Caco-2 (cell line): Measurements from ENCODE around the gene MYOZ1. TPM values are rescaled to one million over a fixed set of nuclear protein-coding genes. Genes with fewer than 3 reads are reported as not detected.
"Not testable (repeated sequence)": the region's sequence is repeated elsewhere in the genome, so short reads cannot be mapped to it uniquely, and the experiment has no call there.

Experiments used
- BruUV-seq: library from RNA; stranded (reverse); fragments of 400-500 nt; replicated peaks from 2 replicates; lab custom pipeline; 2021; lab: Mats Ljungman, UMichigan
- CTCF ChIA-PET: fragments of 300-600 bp; sonication (Branson Sonifier 250); formaldehyde crosslinking; loops from one replicate; lab custom pipeline; 2022; ENCODE audit warnings: antibody characterized with exemption; lab: Charles Lee
- POLR2A ChIA-PET: fragments of 300-600 bp; sonication (Branson Sonifier 250); formaldehyde crosslinking; loops from one replicate; lab custom pipeline; 2022; ENCODE audit warnings: antibody characterized with exemption; lab: Charles Lee
- DNase-seq, 2 experiments: peaks; one replicate each; pipeline versions ENCODE4 v3.0.0 to v3.0.0-alpha.2; 2020 to 2022
- H3K27me3 ChIP-seq: replicated peaks from 2 replicates; pipeline ENCODE4 v1.6.0; 2011; ENCODE audit warnings: low read length; ENCODE audit not compliant: control insufficient read depth, insufficient read depth
- H3K36me3 ChIP-seq: 2 replicates; pipeline ENCODE4 v1.5.1; 2011; ENCODE audit warnings: low read length; ENCODE audit not compliant: control insufficient read depth, insufficient read depth
- H3K4me1 ChIP-seq: fragments of 250-450 bp; sonication (Bioruptor Pico); 2 replicates; pipeline ENCODE4 v1.5.1; 2020; ENCODE audit warnings: mild to moderate bottlenecking
- H3K4me3 ChIP-seq: 2 replicates; pipeline ENCODE4 v1.5.1; 2011; ENCODE audit warnings: low read depth, mild to moderate bottlenecking, control low read depth, low read length
- H3K9me3 ChIP-seq: fragments of 250-450 bp; sonication (Bioruptor Pico); 2 replicates; pipeline ENCODE4 v1.5.1; 2020; ENCODE audit warnings: mild to moderate bottlenecking, moderate library complexity
- H3K27ac Mint-ChIP-seq: one replicate; pipeline ENCODE4 v1.8.0; 2022; ENCODE audit warnings: mixed read lengths; ENCODE audit not compliant: unreplicated experiment
- H3K27me3 Mint-ChIP-seq: one replicate; pipeline ENCODE4 v1.8.0; 2022; ENCODE audit warnings: mixed read lengths; ENCODE audit not compliant: insufficient read depth, unreplicated experiment
- H3K36me3 Mint-ChIP-seq: one replicate; pipeline ENCODE4 v1.8.0; 2022; ENCODE audit warnings: mild to moderate bottlenecking, mixed read lengths; ENCODE audit not compliant: insufficient read depth, unreplicated experiment
- H3K4me1 Mint-ChIP-seq: one replicate; pipeline ENCODE4 v1.8.0; 2022; ENCODE audit warnings: low read depth, mixed read lengths; ENCODE audit not compliant: unreplicated experiment
- H3K4me3 Mint-ChIP-seq: one replicate; pipeline ENCODE4 v1.8.0; 2022; ENCODE audit warnings: mild to moderate bottlenecking, moderate library complexity, mixed read lengths; ENCODE audit not compliant: unreplicated experiment
- H3K9me3 Mint-ChIP-seq: one replicate; pipeline ENCODE4 v1.8.0; 2022; ENCODE audit warnings: mixed read lengths; ENCODE audit not compliant: unreplicated experiment
- intact Hi-C: fragments of 100-400 bp; cut with micrococcal nuclease; formaldehyde crosslinking; loops from one replicate; pipeline ENCODE4 v1.10.0; 2022; ENCODE audit not compliant: unreplicated experiment
- total RNA-seq: library from RNA; stranded (reverse); gene quantifications from 2 replicates; pipeline ENCODE4 v1.2.3, GENCODE V29; 2022
- TF ChIP-seq, protein P1 (sequence below), 2 experiments: fragments of 200-600 bp in 1 of 2; IDR thresholded peaks; 1 replicate in 1 of 2; 2 replicates in 1 of 2; pipeline versions ENCODE4 v1.5.1 to v1.8.0; 2011 to 2022; ENCODE audit warnings: antibody characterized with exemption in 1 of 2, control low read depth in 1 of 2, inconsistent platforms in 1 of 2, low read depth in 1 of 2, low read length in 1 of 2, mild to moderate bottlenecking in 1 of 2, moderate library complexity in 1 of 2; ENCODE audit not compliant: insufficient read depth in 1 of 2, severe bottlenecking in 1 of 2, unreplicated experiment in 1 of 2

MYOZ1 gene
- total RNA-seq, 1 experiment from 2014 or later: 0.52 TPM

- Mint-ChIP-seq H3K4me3 (no peak overlapping the region), H3K4me1 (no peaks in the 10 kb centered on the region), H3K27me3 (no peaks in the 10 kb centered on the region), H3K36me3 (peaks cover 11% of the 10 kb centered on the region), H3K27ac (no peak overlapping the region), H3K9me3 (no peaks in the 10 kb centered on the region)
- no TSS peak for BruUV-seq
- H3K36me3 ChIP-seq: no peaks in the 10 kb centered on the region
- H3K27me3 ChIP-seq: no peaks in the 10 kb centered on the region
- H3K4me1 ChIP-seq: peaks cover 5% of the 10 kb centered on the region
- POLR2A ChIA-PET: interaction anchor here (0.6 kb wide), 1 partner anchor 94 kb away, joined by 3 read pairs; no protein-coding TSS in a partner anchor
- DNase-seq: no peak
- TF ChIP-seq, protein P1, sequence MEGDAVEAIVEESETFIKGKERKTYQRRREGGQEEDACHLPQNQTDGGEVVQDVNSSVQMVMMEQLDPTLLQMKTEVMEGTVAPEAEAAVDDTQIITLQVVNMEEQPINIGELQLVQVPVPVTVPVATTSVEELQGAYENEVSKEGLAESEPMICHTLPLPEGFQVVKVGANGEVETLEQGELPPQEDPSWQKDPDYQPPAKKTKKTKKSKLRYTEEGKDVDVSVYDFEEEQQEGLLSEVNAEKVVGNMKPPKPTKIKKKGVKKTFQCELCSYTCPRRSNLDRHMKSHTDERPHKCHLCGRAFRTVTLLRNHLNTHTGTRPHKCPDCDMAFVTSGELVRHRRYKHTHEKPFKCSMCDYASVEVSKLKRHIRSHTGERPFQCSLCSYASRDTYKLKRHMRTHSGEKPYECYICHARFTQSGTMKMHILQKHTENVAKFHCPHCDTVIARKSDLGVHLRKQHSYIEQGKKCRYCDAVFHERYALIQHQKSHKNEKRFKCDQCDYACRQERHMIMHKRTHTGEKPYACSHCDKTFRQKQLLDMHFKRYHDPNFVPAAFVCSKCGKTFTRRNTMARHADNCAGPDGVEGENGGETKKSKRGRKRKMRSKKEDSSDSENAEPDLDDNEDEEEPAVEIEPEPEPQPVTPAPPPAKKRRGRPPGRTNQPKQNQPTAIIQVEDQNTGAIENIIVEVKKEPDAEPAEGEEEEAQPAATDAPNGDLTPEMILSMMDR (IDR thresholded peaks at IDR 0.05; ENCODE audit: insufficient read depth in 1 of 2, low read depth in 1 of 2, low read length in 1 of 2, severe bottlenecking in 1 of 2, unreplicated experiment in 1 of 2): no peak
- intact Hi-C loops: no loop called here
- H3K9me3 ChIP-seq: no peaks in the 10 kb centered on the region
- CTCF ChIA-PET: no interaction called here
- H3K4me3 ChIP-seq: no peak overlapping the region
These were observed 18.2 kb downstream of the MYOZ1 start for GRCh38 chr10:73623056-73623455.

DNA sequence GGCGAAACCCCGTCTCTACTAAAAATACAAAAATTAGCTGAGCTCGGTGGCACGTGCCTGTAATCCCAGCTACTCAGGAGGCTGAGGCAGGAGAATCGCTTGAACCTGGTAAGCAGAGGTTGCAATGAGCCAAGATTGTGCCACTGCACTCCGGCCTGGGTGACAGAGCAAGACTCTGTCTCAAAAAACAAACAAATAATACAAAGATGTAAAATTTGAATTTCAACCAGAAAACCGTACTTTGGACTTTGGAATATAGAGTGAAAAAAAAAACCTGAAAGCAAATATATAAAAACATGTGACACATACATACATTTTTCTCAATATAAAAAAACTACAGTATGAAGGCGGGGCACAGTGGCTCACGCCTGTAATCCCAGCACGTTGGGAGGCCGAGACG lies 20.3 kb downstream of the MYOZ1 start:
- BruUV-seq, CTCF ChIA-PET, H3K4me1 Mint-ChIP-seq, H3K27me3 ChIP-seq, H3K36me3 ChIP-seq, H3K9me3 Mint-ChIP-seq, H3K4me3 ChIP-seq, H3K27ac Mint-ChIP-seq, intact Hi-C loops, H3K4me3 Mint-ChIP-seq, DNase-seq, H3K27me3 Mint-ChIP-seq, H3K36me3 Mint-ChIP-seq, H3K9me3 ChIP-seq, H3K4me1 ChIP-seq: not testable (repeated sequence)
- POLR2A ChIA-PET: interaction anchor here (0.6 kb wide), 2 partner anchors 91 to 1782 kb away, joined by 3 read pairs; no protein-coding TSS in a partner anchor

GRCh38 chr10:73617143-73617542 lies 24.1 kb downstream of the MYOZ1 start:
- H3K27me3 ChIP-seq, H3K27me3 Mint-ChIP-seq, POLR2A ChIA-PET, CTCF ChIA-PET, H3K4me1 Mint-ChIP-seq, H3K36me3 Mint-ChIP-seq, H3K4me3 ChIP-seq, intact Hi-C loops, H3K9me3 ChIP-seq, DNase-seq, H3K4me3 Mint-ChIP-seq, H3K4me1 ChIP-seq, H3K27ac Mint-ChIP-seq, BruUV-seq, H3K36me3 ChIP-seq, H3K9me3 Mint-ChIP-seq: not testable (repeated sequence)

- no peak overlapping the region for H3K4me3 Mint-ChIP-seq
- intact Hi-C loops: no loop called here
- no peaks in the 10 kb centered on the region for H3K36me3 Mint-ChIP-seq
- TF ChIP-seq, protein P1 (IDR thresholded peaks at IDR 0.05; ENCODE audit: insufficient read depth in 1 of 2, low read depth in 1 of 2, low read length in 1 of 2, severe bottlenecking in 1 of 2, unreplicated experiment in 1 of 2): no peak
- H3K9me3 Mint-ChIP-seq: no peaks in the 10 kb centered on the region
- H3K4me1 Mint-ChIP-seq: no peaks in the 10 kb centered on the region
- no peak for DNase-seq
- Histone ChIP-seq H3K4me1 (no peaks in the 10 kb centered on the region), H3K36me3 (no peaks in the 10 kb centered on the region), H3K27me3 (no peaks in the 10 kb centered on the region), H3K4me3 (no peak overlapping the region), H3K9me3 (no peaks in the 10 kb centered on the region)
- POLR2A ChIA-PET: no interaction called here
- no peaks in the 10 kb centered on the region for H3K27me3 Mint-ChIP-seq
- no TSS peak for BruUV-seq
- CTCF ChIA-PET: no interaction called here
- H3K27ac Mint-ChIP-seq: no peak overlapping the region
These were observed 26.6 kb downstream of the MYOZ1 start for GRCh38 chr10:73614720-73615119.
